ENCODE data around the gene LAMC3.

- TF ChIP-seq EP300 (IDR thresholded peaks at IDR 0.05), result no peak
- no peak for TF ChIP-seq CTCF (IDR thresholded peaks at IDR 0.05)
- no peak for TF ChIP-seq POLR2AphosphoS5 (IDR thresholded peaks at IDR 0.05)
Observed at GRCh38 chr9:131036071-131036470, 27.1 kb downstream of the LAMC3 start.

All from stomach (tissue), 4 donors.